Upper lobe of right lung (tissue), 1 donor: ENCODE results near the gene CNBD2. TPM values are rescaled to one million over a fixed set of nuclear protein-coding genes. Genes with fewer than 3 reads are reported as not detected.
A peak's percentile ranks its signal among the peaks of the same experiment; 100 is the strongest.
"Not testable (repeated sequence)": the region's sequence is repeated elsewhere in the genome, so short reads cannot be mapped to it uniquely, and the experiment has no call there.

Experiments used
- ATAC-seq: fragments of 200-7000 bp; cut with Tn5 transposase; one replicate; pipeline ENCODE4 v1.9.1; 2020; ENCODE audit warnings: mild to moderate bottlenecking, moderate library complexity
- DNase-seq: peaks from one replicate; pipeline ENCODE4 v3.0.0-alpha.2; 2020
- H3K27ac ChIP-seq: fragments of 200-600 bp; one replicate; pipeline ENCODE4 v1.8.0; 2022
- H3K27me3 ChIP-seq: fragments of 200-600 bp; one replicate; pipeline ENCODE4 v1.8.0; 2022; ENCODE audit warnings: mild to moderate bottlenecking
- H3K36me3 ChIP-seq: fragments of 200-600 bp; one replicate; pipeline ENCODE4 v1.8.0; 2022
- H3K4me1 ChIP-seq: fragments of 200-600 bp; one replicate; pipeline ENCODE4 v1.8.0; 2022
- H3K4me3 ChIP-seq: fragments of 200-600 bp; one replicate; pipeline ENCODE4 v1.8.0; 2022; ENCODE audit warnings: mild to moderate bottlenecking
- H3K9me3 ChIP-seq: fragments of 200-600 bp; one replicate; pipeline ENCODE4 v1.8.0; 2022
- CTCF ChIP-seq: fragments of 200-600 bp; IDR thresholded peaks from one replicate; pipeline ENCODE4 v1.8.0; 2022; ENCODE audit warnings: antibody characterized with exemption
- intact Hi-C: fragments of 100-400 bp; cut with DNase I; formaldehyde crosslinking; loops from one replicate; pipeline ENCODE4 v1.11.0; 2022
- total RNA-seq: library from RNA; stranded (reverse); fragmentation: NEBNext Ultra II Directional; extraction: Animal tissue kit (Norgen Biotek cat#: 25700); gene quantifications from one replicate; pipeline ENCODE4 v1.2.1, GENCODE V29; 2021
- donor health status: DM: no; HTN: yes; CAD: no; lungs with severe emphysema.

CNBD2 gene
- total RNA-seq, 1 donor from 2014 or later, result 3.4 TPM

- TF ChIP-seq CTCF, result no peak
- ATAC-seq (no peak), DNase-seq (no peak)
- intact Hi-C loops, result no loop called here
- no peaks in the 10 kb centered on the region for H3K36me3 ChIP-seq
- no peak overlapping the region for H3K27ac ChIP-seq
- H3K9me3 ChIP-seq, result no peaks in the 10 kb centered on the region
- no peak overlapping the region for H3K4me3 ChIP-seq
- H3K4me1 ChIP-seq, result peaks cover 21% of the 10 kb centered on the region
- H3K27me3 ChIP-seq, result no peaks in the 10 kb centered on the region
These were observed 75.6 kb downstream of the CNBD2 start for GRCh38 chr20:36043892-36044515.

- Histone ChIP-seq H3K27me3 (no peaks in the 10 kb centered on the region), H3K36me3 (no peaks in the 10 kb centered on the region), H3K27ac (no peak overlapping the region), H3K4me3 (no peak overlapping the region), H3K9me3 (no peaks in the 10 kb centered on the region), H3K4me1 (peaks cover 21% of the 10 kb centered on the region)
- intact Hi-C loops, result no loop called here
- DNase-seq, result no peak
- TF ChIP-seq CTCF, result no peak
- ATAC-seq, result no peak
These were observed 77.0 kb downstream of the CNBD2 start for GRCh38 chr20:36045373-36045714.

GRCh38 chr20:36046073-36046798 lies 77.8 kb downstream of the CNBD2 start:
- intact Hi-C loops, H3K4me3 ChIP-seq, H3K9me3 ChIP-seq, H3K36me3 ChIP-seq, H3K27me3 ChIP-seq, ATAC-seq, H3K27ac ChIP-seq, DNase-seq: not testable (repeated sequence)
- H3K4me1 ChIP-seq, result peaks cover 24% of the 10 kb centered on the region

GRCh38 chr20:36049408-36049807 lies 81.0 kb downstream of the CNBD2 start:
- H3K4me3 ChIP-seq, result peak overlapping the region; percentile 96
- ATAC-seq, H3K36me3 ChIP-seq, H3K9me3 ChIP-seq, DNase-seq, intact Hi-C loops, H3K27me3 ChIP-seq: not testable (repeated sequence)
- H3K27ac ChIP-seq, result peak overlapping the region; percentile 98
- H3K4me1 ChIP-seq, result peaks cover 26% of the 10 kb centered on the region

- Histone ChIP-seq H3K36me3 (no peaks in the 10 kb centered on the region), H3K27ac (peak overlapping the region; percentile 98), H3K4me3 (peak overlapping the region; percentile 96), H3K27me3 (no peaks in the 10 kb centered on the region), H3K9me3 (no peaks in the 10 kb centered on the region), H3K4me1 (peaks cover 26% of the 10 kb centered on the region)
- ATAC-seq (peak; percentile 100), DNase-seq (peak; percentile 96)
- intact Hi-C loops, result no loop called here
- no peak for TF ChIP-seq CTCF
These were observed 82.3 kb downstream of the CNBD2 start for GRCh38 chr20:36050436-36051317.

- Histone ChIP-seq H3K36me3 (no peaks in the 10 kb centered on the region), H3K9me3 (no peaks in the 10 kb centered on the region), H3K4me1 (peaks cover 23% of the 10 kb centered on the region), H3K27me3 (no peaks in the 10 kb centered on the region), H3K27ac (peak overlapping the region; percentile 98), H3K4me3 (peak overlapping the region; percentile 96)
- intact Hi-C loops, result no loop called here
- DNase-seq (no peak), ATAC-seq (no peak)
- no peak for TF ChIP-seq CTCF
These were observed 83.1 kb downstream of the CNBD2 start for GRCh38 chr20:36051318-36052116.
